ENCODE results near the gene LRRIQ4. TPM values are rescaled to one million over a fixed set of nuclear protein-coding genes. Genes with fewer than 3 reads are reported as not detected.

Gene LRRIQ4
- total and polyA plus RNA-seq, 9 donors, result 0.07 to 0.13 (median 0.12) TPM; not detected in 2

GRCh38 chr3:169774186-169774585, 38.5 kb upstream of the LRRIQ4 start:
- H3K27me3 ChIP-seq (ENCODE audit: control insufficient read depth, insufficient read depth, low read length), result no peaks in the 10 kb centered on the region
- DNase-seq, result no peak
- H3K9me3 ChIP-seq (replicated peaks; ENCODE audit: control insufficient read depth, low read depth, low read length), result no peaks in the 10 kb centered on the region
- peaks cover 5% of the 10 kb centered on the region for H3K4me1 ChIP-seq (ENCODE audit: control insufficient read depth, insufficient read depth, low read length)
- H3K27ac ChIP-seq (ENCODE audit: low read length), result peak overlapping the region; percentile 99
- H3K36me3 ChIP-seq (ENCODE audit: control insufficient read depth, insufficient read depth, low read length), result peaks cover 19% of the 10 kb centered on the region
- WGBS (ENCODE audit: insufficient coverage), result 89% methylated on average over 2 of the region's 5 CpGs
- peak overlapping the region; percentile 96 for H3K4me3 ChIP-seq (ENCODE audit: low read length)

- no peak for DNase-seq
- H3K36me3 ChIP-seq (ENCODE audit: control insufficient read depth, insufficient read depth, low read length), result peaks cover 38% of the 10 kb centered on the region
- WGBS (ENCODE audit: insufficient coverage), result 94% methylated on average over 4 of the region's 4 CpGs
- no peak overlapping the region for H3K27ac ChIP-seq (ENCODE audit: low read length)
- peaks cover 5% of the 10 kb centered on the region for H3K4me1 ChIP-seq (ENCODE audit: control insufficient read depth, insufficient read depth, low read length)
- H3K27me3 ChIP-seq (ENCODE audit: control insufficient read depth, insufficient read depth, low read length), result no peaks in the 10 kb centered on the region
- no peak overlapping the region for H3K4me3 ChIP-seq (ENCODE audit: low read length)
- H3K9me3 ChIP-seq (replicated peaks; ENCODE audit: control insufficient read depth, low read depth, low read length), result no peaks in the 10 kb centered on the region
Measured at GRCh38 chr3:169777822-169778221, 34.8 kb upstream of the LRRIQ4 start.

- Histone ChIP-seq H3K9me3 (replicated peaks; ENCODE audit: control insufficient read depth, low read depth, low read length) (no peaks in the 10 kb centered on the region), H3K27ac (ENCODE audit: low read length) (no peak overlapping the region), H3K27me3 (ENCODE audit: control insufficient read depth, insufficient read depth, low read length) (no peaks in the 10 kb centered on the region), H3K4me3 (ENCODE audit: low read length) (no peak overlapping the region), H3K4me1 (ENCODE audit: control insufficient read depth, insufficient read depth, low read length) (no peaks in the 10 kb centered on the region), H3K36me3 (ENCODE audit: control insufficient read depth, insufficient read depth, low read length) (peaks cover 38% of the 10 kb centered on the region)
- no peak for DNase-seq
- 80% methylated on average over 2 of the region's 2 CpGs for WGBS (ENCODE audit: insufficient coverage)
Measured at GRCh38 chr3:169780742-169781141, 31.9 kb upstream of the LRRIQ4 start.

GRCh38 chr3:169781209-169781855, 31.3 kb upstream of the LRRIQ4 start:
- WGBS (ENCODE audit: insufficient coverage), result 85% methylated on average over 4 of the region's 4 CpGs
- Histone ChIP-seq H3K27me3 (ENCODE audit: control insufficient read depth, insufficient read depth, low read length) (no peaks in the 10 kb centered on the region), H3K36me3 (ENCODE audit: control insufficient read depth, insufficient read depth, low read length) (peaks cover 37% of the 10 kb centered on the region), H3K9me3 (replicated peaks; ENCODE audit: control insufficient read depth, low read depth, low read length) (no peaks in the 10 kb centered on the region), H3K4me3 (ENCODE audit: low read length) (no peak overlapping the region), H3K4me1 (ENCODE audit: control insufficient read depth, insufficient read depth, low read length) (no peaks in the 10 kb centered on the region), H3K27ac (ENCODE audit: low read length) (no peak overlapping the region)
- no peak for DNase-seq

GRCh38 chr3:169787120-169787519, 25.6 kb upstream of the LRRIQ4 start:
- no CpG with 5 or more reads among the region's 4 CpGs for WGBS (ENCODE audit: insufficient coverage)
- Histone ChIP-seq H3K4me1 (ENCODE audit: control insufficient read depth, insufficient read depth, low read length) (no peaks in the 10 kb centered on the region), H3K36me3 (ENCODE audit: control insufficient read depth, insufficient read depth, low read length) (peaks cover 21% of the 10 kb centered on the region), H3K27ac (ENCODE audit: low read length) (no peak overlapping the region), H3K9me3 (replicated peaks; ENCODE audit: control insufficient read depth, low read depth, low read length) (no peaks in the 10 kb centered on the region), H3K4me3 (ENCODE audit: low read length) (no peak overlapping the region), H3K27me3 (ENCODE audit: control insufficient read depth, insufficient read depth, low read length) (no peaks in the 10 kb centered on the region)
- DNase-seq, result no peak

GRCh38 chr3:169787791-169788190, 24.9 kb upstream of the LRRIQ4 start:
- Histone ChIP-seq H3K4me3 (ENCODE audit: low read length) (no peak overlapping the region), H3K27ac (ENCODE audit: low read length) (no peak overlapping the region), H3K36me3 (ENCODE audit: control insufficient read depth, insufficient read depth, low read length) (peaks cover 19% of the 10 kb centered on the region), H3K4me1 (ENCODE audit: control insufficient read depth, insufficient read depth, low read length) (no peaks in the 10 kb centered on the region), H3K27me3 (ENCODE audit: control insufficient read depth, insufficient read depth, low read length) (no peaks in the 10 kb centered on the region), H3K9me3 (replicated peaks; ENCODE audit: control insufficient read depth, low read depth, low read length) (no peaks in the 10 kb centered on the region)
- WGBS (ENCODE audit: insufficient coverage), result no CpG with 5 or more reads among the region's 1 CpG
- no peak for DNase-seq

- DNase-seq, result no peak
- no peak overlapping the region for H3K27ac ChIP-seq (ENCODE audit: low read length)
- H3K4me3 ChIP-seq (ENCODE audit: low read length), result no peak overlapping the region
- no peaks in the 10 kb centered on the region for H3K27me3 ChIP-seq (ENCODE audit: control insufficient read depth, insufficient read depth, low read length)
- H3K9me3 ChIP-seq (replicated peaks; ENCODE audit: control insufficient read depth, low read depth, low read length), result no peaks in the 10 kb centered on the region
- peaks cover 21% of the 10 kb centered on the region for H3K36me3 ChIP-seq (ENCODE audit: control insufficient read depth, insufficient read depth, low read length)
- no peaks in the 10 kb centered on the region for H3K4me1 ChIP-seq (ENCODE audit: control insufficient read depth, insufficient read depth, low read length)
Measured at GRCh38 chr3:169790219-169790618, 22.5 kb upstream of the LRRIQ4 start.

GRCh38 chr3:169790687-169791429, 21.8 kb upstream of the LRRIQ4 start:
- Histone ChIP-seq H3K4me3 (ENCODE audit: low read length) (no peak overlapping the region), H3K4me1 (ENCODE audit: control insufficient read depth, insufficient read depth, low read length) (no peaks in the 10 kb centered on the region), H3K27me3 (ENCODE audit: control insufficient read depth, insufficient read depth, low read length) (no peaks in the 10 kb centered on the region), H3K36me3 (ENCODE audit: control insufficient read depth, insufficient read depth, low read length) (peaks cover 16% of the 10 kb centered on the region), H3K27ac (ENCODE audit: low read length) (no peak overlapping the region), H3K9me3 (replicated peaks; ENCODE audit: control insufficient read depth, low read depth, low read length) (no peaks in the 10 kb centered on the region)
- 86% methylated on average over 2 of the region's 4 CpGs for WGBS (ENCODE audit: insufficient coverage)
- DNase-seq, result no peak

GRCh38 chr3:169792359-169792758, 20.3 kb upstream of the LRRIQ4 start:
- Histone ChIP-seq H3K4me1 (ENCODE audit: control insufficient read depth, insufficient read depth, low read length) (no peaks in the 10 kb centered on the region), H3K9me3 (replicated peaks; ENCODE audit: control insufficient read depth, low read depth, low read length) (no peaks in the 10 kb centered on the region), H3K27me3 (ENCODE audit: control insufficient read depth, insufficient read depth, low read length) (no peaks in the 10 kb centered on the region), H3K36me3 (ENCODE audit: control insufficient read depth, insufficient read depth, low read length) (peaks cover 12% of the 10 kb centered on the region), H3K27ac (ENCODE audit: low read length) (no peak overlapping the region), H3K4me3 (ENCODE audit: low read length) (no peak overlapping the region)
- WGBS (ENCODE audit: insufficient coverage), result 83% methylated on average over 1 of the region's 1 CpG
- DNase-seq, result no peak

- H3K27ac ChIP-seq (ENCODE audit: low read length), result no peak overlapping the region
- DNase-seq, result no peak
- WGBS (ENCODE audit: insufficient coverage), result no CpG with 5 or more reads among the region's 3 CpGs
- H3K36me3 ChIP-seq (ENCODE audit: control insufficient read depth, insufficient read depth, low read length), result peaks cover 3% of the 10 kb centered on the region
- no peaks in the 10 kb centered on the region for H3K27me3 ChIP-seq (ENCODE audit: control insufficient read depth, insufficient read depth, low read length)
- no peaks in the 10 kb centered on the region for H3K9me3 ChIP-seq (replicated peaks; ENCODE audit: control insufficient read depth, low read depth, low read length)
- H3K4me1 ChIP-seq (ENCODE audit: control insufficient read depth, insufficient read depth, low read length), result no peaks in the 10 kb centered on the region
- no peak overlapping the region for H3K4me3 ChIP-seq (ENCODE audit: low read length)
Measured at GRCh38 chr3:169804681-169805080, 8.0 kb upstream of the LRRIQ4 start.
